Stimulated activated effector memory CD8-positive, alpha-beta T cell treated with anti-CD3 and anti-CD28 coated beads, Interleukin-12 subunit alpha, Interleukin-12 subunit beta, amount 100 ng/mL, for 72 hours (primary cell): Measurements from ENCODE around the gene MYOD1.

Experiments
- ATAC-seq: fragments of 150-1000 bp; cut with Tn5 transposase; 2 replicates; pipeline ENCODE4 v1.10.0; 2021
- DNase-seq, 2 donors: peaks; one replicate each; pipeline ENCODE4 v3.0.0; 2021 to 2022; ENCODE audit warnings: low spot score in 2 of 2
- H3K27ac Mint-ChIP-seq: one replicate; pipeline ENCODE4 v1.8.0; 2022; ENCODE audit warnings: mild to moderate bottlenecking, mixed read lengths
- H3K36me3 Mint-ChIP-seq: one replicate; pipeline ENCODE4 v1.8.0; 2022; ENCODE audit warnings: mild to moderate bottlenecking, mixed read lengths
- H3K4me1 Mint-ChIP-seq: one replicate; pipeline ENCODE4 v1.8.0; 2022; ENCODE audit warnings: mixed read lengths
- H3K4me3 Mint-ChIP-seq: one replicate; pipeline ENCODE4 v1.8.0; 2022; ENCODE audit warnings: mild to moderate bottlenecking, mixed read lengths
- H3K9me3 Mint-ChIP-seq: one replicate; pipeline ENCODE4 v1.8.0; 2022; ENCODE audit warnings: mixed read lengths

The MYOD1 gene

DNA sequence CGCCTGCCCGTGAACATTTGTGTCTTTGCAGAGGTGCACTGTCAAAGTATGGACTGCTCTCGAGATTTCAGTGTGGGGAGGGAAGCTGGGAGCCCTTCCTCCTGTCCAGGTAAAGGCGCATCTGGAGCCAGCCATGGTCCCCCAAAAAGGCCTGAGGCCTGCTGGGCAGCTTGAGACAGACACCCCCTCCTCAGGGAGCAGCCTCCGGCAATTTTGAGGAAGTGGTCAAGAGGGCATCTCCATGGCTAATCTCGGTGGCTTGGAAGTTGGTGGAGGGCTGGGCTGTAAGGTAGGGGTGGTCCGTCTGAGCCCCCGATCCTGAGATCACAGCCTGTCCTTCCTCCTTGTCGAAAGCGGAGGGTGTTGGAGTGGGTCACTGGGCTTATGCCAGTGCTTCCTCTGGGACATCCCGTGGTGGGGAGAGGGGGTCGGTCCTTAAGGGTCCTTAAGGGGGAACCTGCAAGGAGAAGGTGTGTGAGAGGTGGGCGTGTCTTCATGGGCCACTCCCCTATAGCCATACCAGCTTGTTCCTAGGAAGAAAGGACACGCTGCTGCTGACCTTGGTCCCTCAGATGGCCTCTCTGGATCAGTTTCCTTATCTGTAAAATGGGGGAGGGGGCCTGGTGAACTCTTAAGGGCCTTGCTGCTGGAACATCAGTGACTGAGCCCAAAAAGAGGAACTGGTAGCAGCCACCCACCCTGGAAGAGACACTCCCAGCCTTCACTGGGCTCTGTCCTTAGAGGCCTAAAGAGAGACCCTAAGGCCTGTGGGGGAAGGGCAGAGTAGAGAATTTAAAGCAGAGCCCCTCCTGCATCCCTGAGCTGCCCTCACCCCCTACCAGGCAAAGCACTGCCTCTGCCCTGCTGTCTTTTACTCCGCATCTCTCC is 17.8 kb downstream of the MYOD1 start:
- no peaks in the 10 kb centered on the region for H3K36me3 Mint-ChIP-seq
- peaks cover 13% of the 10 kb centered on the region for H3K4me1 Mint-ChIP-seq
- DNase-seq: no peak
- H3K9me3 Mint-ChIP-seq: no peaks in the 10 kb centered on the region
- H3K27ac Mint-ChIP-seq: no peak overlapping the region
- ATAC-seq: no peak
- H3K4me3 Mint-ChIP-seq: no peak overlapping the region

DNA sequence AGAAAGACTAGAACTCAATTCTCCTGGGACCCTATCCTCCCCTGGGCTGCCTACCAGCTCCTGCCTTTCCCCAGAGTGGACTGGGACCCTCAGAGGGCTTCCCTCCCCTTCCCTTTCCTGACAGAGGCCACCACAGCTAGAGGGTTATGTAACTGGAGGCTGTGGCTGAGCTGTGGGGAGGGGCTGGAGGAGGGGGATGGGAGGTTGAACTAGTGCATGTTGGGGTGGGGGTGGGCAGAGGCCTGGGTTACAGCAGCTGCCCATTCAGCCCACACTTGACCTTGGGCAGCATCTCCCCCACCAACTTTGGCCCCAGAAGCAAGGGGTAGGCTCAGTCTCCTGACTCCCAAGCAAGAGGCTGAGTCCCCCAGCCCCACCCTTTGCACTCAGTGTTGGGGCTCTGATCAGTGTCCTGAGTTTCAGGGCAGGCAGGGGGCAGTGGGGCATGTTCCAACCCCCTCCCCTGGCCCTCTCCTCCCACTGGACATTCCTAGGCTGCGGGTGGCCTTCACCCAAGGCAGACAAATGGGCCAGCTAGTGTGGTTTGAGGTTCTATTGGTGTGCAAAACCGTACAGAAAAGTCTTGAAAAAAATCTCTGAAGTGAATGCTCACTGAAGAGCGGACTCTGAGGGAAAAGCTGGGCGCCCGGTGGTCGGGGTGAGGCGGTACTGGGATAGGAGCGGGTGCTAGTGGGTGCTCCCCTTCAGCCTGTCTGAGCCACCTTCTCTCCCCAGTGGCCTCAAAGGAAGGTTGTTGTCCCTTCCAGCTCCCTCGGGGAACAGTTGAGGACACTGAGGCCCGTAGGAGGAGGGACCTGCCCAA is 19.0 kb downstream of the MYOD1 start:
- Mint-ChIP-seq H3K27ac (no peak overlapping the region), H3K36me3 (no peaks in the 10 kb centered on the region), H3K9me3 (no peaks in the 10 kb centered on the region), H3K4me3 (no peak overlapping the region), H3K4me1 (peaks cover 13% of the 10 kb centered on the region)
- ATAC-seq (no peak), DNase-seq (no peak)

DNA sequence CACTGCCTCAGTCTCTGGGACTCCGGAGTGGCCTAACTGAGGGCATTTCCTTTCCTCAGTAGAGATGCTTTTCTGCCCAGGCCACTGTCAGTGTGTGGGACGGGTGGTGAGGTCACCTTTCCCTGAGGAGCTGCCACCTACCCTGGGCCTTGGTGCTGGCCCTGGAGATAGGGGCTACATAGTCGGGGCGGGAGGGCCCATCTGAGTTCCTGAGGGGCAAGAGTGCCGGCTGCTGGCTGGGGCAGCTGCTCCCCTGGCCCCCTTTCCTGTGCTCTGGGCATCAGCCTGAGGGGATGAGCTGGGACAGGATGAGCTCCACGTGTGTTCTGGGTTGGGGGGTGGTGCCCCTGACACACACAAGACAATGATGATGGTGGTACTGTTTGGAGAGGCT is 20.6 kb downstream of the MYOD1 start:
- Mint-ChIP-seq H3K4me3 (no peak overlapping the region), H3K27ac (no peak overlapping the region), H3K36me3 (no peaks in the 10 kb centered on the region), H3K4me1 (peaks cover 6% of the 10 kb centered on the region), H3K9me3 (no peaks in the 10 kb centered on the region)
- DNase-seq: no peak
- ATAC-seq: no peak

DNA sequence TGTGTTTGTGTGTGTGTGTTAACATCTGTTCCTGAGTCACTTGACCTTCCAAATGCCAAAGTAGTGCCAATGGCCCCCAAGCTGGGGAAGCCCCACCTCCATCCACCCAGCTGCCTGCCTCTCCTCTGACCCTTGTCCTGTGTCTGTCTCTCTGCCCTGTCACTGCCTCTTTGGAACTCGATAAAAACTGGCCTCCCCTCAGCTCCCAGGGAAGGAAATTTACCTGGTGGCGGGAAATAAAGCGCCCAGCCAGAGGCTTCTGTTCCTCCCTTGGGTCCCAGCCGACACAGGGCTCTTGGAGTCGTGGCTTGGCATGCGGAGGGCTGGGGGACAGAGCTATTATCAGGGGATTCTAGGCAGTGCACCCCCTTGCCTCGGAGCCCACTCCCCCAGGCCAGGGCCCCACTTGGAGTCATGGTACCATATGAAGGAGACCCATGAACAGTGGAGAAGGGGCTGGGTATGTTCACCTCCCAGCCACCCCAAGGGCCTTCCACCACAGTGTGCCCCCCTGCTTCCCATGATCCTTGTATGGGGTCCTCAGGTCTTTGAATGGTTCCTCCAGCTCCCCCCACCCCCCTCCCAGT is 21.4 kb downstream of the MYOD1 start:
- Mint-ChIP-seq H3K4me3 (no peak overlapping the region), H3K9me3 (no peaks in the 10 kb centered on the region), H3K36me3 (no peaks in the 10 kb centered on the region), H3K27ac (no peak overlapping the region), H3K4me1 (peaks cover 6% of the 10 kb centered on the region)
- ATAC-seq (no peak), DNase-seq (no peak)

DNA sequence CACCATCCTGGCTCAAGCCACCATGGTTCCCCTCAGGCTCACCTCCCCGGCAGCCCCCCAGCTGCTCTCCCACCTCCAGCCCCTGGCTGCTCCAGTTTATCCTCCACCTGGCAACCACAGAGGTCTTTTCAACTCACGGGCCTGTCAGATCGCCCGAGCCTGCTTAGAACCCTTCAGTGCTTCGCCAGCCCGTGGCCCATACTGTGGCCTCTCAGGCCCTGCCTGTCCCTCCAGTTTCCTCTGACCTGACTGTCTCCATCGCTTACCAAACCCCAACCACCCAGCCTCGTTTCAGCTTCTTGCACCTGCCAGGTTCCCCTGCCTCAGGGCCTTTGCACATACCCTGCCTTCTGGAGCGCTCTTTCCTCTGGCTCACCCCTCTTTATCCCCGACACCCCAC is 22.1 kb downstream of the MYOD1 start:
- Mint-ChIP-seq H3K4me1 (peaks cover 5% of the 10 kb centered on the region), H3K9me3 (no peaks in the 10 kb centered on the region), H3K36me3 (no peaks in the 10 kb centered on the region), H3K4me3 (no peak overlapping the region), H3K27ac (no peak overlapping the region)
- DNase-seq: no peak
- no peak for ATAC-seq

DNA sequence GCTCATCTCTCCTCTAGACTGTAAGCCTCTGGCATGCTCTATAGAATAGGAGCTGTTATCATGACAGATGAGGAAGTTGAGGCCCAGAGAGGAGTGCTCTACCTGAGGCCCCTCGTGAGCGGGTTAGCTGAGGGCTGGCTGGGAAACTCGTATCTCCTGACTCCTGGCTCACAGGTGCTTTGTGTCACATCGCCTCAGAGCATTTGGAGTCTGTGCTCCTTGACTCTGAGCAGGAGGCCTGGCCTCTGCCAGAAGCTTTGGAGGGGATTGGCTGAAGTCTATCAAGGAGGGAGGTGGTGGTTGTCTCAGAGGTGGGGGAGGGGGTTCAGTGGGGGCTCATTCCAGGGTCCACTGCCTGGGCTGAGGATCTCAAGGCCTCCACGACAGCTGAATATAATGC is 22.6 kb downstream of the MYOD1 start:
- no peaks in the 10 kb centered on the region for H3K36me3 Mint-ChIP-seq
- H3K4me3 Mint-ChIP-seq: no peak overlapping the region
- no peak for ATAC-seq
- no peaks in the 10 kb centered on the region for H3K4me1 Mint-ChIP-seq
- H3K27ac Mint-ChIP-seq: no peak overlapping the region
- no peaks in the 10 kb centered on the region for H3K9me3 Mint-ChIP-seq
- no peak for DNase-seq

DNA sequence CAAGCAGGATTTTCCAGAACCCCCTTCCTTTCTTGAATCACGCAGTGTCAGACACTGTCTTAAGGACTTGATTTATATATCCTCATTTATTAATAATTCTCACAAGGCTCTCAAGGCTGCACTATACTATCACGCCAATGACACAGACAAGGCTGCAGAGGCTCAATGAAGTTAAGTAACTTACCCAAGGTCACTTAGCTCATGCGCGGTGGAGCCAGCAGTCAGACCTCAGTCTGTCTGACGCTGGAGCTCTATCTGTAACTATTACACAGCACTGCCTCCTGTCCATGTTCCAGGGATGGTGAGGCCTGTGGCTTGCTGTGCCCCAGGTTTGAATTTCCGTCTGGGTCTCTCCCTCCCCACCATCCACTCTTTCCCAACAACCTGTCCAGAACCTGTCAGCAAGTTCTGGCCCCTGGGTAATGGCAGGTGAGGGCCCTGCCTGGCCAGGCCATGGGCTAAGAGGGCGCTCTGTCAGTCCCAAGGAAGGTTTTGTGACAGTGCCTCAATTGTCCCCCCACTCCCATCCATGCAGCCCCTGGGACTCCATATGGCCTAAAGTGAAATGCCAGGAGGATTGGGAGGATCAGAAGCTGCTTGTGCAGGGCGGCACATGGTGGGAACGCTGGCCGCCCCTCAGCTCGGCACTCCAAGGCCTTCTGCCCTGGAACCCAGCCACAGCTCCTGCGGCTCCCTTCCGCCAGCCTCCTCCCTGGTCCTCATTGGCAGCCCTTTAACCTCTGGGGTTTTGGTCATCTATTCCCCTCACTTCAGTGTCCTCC is 23.8 kb downstream of the MYOD1 start:
- no peak overlapping the region for H3K4me3 Mint-ChIP-seq
- DNase-seq: no peak
- H3K4me1 Mint-ChIP-seq: no peaks in the 10 kb centered on the region
- H3K36me3 Mint-ChIP-seq: no peaks in the 10 kb centered on the region
- no peak overlapping the region for H3K27ac Mint-ChIP-seq
- no peaks in the 10 kb centered on the region for H3K9me3 Mint-ChIP-seq
- ATAC-seq: no peak

DNA sequence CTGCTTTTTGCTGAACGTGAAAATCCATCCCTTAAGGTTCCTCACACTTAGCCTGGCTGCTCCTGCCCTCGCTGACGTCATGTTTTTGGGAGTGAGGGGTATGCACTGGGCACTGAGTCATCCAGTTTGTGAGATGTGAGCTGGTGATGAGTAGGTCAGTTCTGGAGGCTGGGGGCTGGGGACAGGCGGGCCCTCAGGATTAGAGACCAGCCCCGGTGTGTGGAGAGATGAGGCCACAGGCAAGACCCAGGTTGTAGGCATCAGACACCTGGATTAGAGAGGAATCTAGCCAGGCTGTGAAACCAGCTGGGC is 24.4 kb downstream of the MYOD1 start:
- H3K36me3 Mint-ChIP-seq: no peaks in the 10 kb centered on the region

DNA sequence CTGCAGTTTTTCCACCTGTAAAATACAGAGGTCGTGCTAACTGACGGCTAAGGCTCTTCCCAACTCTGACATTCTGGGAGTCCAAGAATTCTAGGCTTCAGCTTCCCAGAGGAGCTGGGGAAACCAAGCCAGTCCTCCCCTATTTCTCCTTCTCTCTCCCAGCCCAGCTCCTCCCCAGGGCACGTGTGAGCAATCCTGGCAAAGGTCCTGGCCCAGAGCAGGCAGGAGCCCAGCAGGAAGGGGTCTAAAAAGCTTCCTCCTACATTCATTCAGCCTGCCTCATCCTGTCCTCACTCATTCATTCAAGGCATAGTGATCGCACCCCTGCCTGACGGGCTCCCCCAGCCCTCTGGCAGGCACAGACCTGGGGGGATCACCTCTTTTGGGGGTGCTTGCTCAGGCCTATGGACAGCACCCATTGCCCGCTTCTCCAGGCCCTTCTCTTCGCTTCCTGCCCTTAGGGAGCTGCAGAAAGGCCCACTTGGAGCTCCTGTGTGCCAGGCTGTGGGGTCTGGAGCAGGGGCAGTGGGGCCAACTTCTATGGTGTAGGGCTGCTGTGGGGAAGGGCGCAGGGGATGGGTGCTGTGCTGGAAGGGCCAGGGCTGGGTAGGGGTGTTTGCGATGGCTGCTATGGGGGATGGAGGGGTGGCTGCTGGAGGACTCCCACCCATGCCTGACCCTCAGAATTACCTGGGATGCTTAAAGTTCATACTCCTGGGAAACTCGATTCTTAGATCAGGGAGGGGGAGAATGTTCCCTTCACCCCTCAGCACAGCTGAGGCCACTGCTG is 25.0 kb downstream of the MYOD1 start:
- H3K4me1 Mint-ChIP-seq: no peaks in the 10 kb centered on the region
- DNase-seq: no peak
- H3K9me3 Mint-ChIP-seq: no peaks in the 10 kb centered on the region
- no peak overlapping the region for H3K27ac Mint-ChIP-seq
- no peaks in the 10 kb centered on the region for H3K36me3 Mint-ChIP-seq
- no peak overlapping the region for H3K4me3 Mint-ChIP-seq
- ATAC-seq: no peak

More for the DNA sequence above, 24.4 kb downstream of the MYOD1 start:
- no peak for ATAC-seq
- no peak for DNase-seq
- Mint-ChIP-seq H3K27ac (no peak overlapping the region), H3K9me3 (no peaks in the 10 kb centered on the region), H3K4me3 (no peak overlapping the region), H3K4me1 (no peaks in the 10 kb centered on the region)

DNA sequence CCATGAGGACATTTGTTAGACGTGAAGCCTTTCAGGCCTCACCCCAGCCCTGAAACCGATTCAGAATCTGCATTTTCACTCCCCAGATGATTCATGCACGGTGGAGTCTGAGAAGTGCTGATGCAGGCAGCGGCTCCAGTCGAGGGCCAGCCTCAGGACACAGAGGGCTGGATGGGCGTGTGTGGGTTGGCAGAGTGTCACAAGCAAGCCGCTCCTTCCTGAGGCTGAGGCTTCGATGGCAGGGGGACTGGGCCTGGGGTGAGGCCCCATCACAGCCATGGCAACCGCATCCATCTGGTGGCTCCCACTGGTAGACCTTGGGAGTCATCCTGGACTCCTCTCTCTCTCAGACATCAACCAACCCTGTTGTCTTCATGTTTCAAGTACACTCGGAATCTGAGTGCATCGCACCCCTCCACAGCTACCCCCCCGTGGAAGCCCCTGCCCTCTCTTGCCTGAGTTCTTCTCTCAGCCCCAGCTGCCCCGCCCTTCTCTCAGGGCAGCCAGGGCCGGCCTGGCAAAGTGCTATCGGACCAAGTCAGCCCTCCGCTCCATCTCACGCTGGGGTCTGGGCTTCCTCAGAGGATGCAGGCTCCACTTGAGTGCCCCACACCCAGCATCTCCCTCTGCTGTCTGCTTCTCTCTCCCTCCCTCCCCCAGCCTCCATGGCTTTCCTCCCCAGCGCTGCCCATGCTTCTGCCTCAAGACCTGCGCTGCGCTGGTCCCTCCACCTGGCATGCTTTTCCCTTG is 25.8 kb downstream of the MYOD1 start:
- H3K4me3 Mint-ChIP-seq: no peak overlapping the region

DNA sequence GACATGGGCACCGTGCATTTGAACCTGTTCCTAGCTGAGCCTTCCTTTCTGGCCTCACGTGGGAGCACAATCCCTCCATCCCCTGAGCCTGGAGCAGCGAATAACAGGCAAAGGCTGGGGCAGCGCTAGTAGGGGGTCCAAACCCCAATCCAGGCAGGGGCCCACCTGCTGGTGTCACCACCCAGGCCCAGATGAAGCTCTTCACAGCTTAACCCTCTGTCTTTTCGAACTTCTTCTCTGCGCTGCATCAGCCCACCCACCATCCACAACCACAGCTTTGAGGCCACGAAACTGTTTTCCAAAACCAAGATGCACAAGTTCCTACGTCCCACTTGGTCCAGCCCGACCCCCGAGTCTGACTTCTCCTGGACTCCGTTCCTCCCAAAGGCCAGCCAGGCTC is 26.7 kb downstream of the MYOD1 start:
- H3K36me3 Mint-ChIP-seq: no peaks in the 10 kb centered on the region
- ATAC-seq (no peak), DNase-seq (no peak)
- H3K4me1 Mint-ChIP-seq: no peaks in the 10 kb centered on the region
- H3K27ac Mint-ChIP-seq: no peak overlapping the region
- no peaks in the 10 kb centered on the region for H3K9me3 Mint-ChIP-seq
- H3K4me3 Mint-ChIP-seq: no peak overlapping the region

More for the DNA sequence above, 25.8 kb downstream of the MYOD1 start:
- ATAC-seq: no peak
- Mint-ChIP-seq H3K36me3 (no peaks in the 10 kb centered on the region), H3K9me3 (no peaks in the 10 kb centered on the region), H3K4me1 (no peaks in the 10 kb centered on the region), H3K27ac (no peak overlapping the region)
- no peak for DNase-seq

DNA sequence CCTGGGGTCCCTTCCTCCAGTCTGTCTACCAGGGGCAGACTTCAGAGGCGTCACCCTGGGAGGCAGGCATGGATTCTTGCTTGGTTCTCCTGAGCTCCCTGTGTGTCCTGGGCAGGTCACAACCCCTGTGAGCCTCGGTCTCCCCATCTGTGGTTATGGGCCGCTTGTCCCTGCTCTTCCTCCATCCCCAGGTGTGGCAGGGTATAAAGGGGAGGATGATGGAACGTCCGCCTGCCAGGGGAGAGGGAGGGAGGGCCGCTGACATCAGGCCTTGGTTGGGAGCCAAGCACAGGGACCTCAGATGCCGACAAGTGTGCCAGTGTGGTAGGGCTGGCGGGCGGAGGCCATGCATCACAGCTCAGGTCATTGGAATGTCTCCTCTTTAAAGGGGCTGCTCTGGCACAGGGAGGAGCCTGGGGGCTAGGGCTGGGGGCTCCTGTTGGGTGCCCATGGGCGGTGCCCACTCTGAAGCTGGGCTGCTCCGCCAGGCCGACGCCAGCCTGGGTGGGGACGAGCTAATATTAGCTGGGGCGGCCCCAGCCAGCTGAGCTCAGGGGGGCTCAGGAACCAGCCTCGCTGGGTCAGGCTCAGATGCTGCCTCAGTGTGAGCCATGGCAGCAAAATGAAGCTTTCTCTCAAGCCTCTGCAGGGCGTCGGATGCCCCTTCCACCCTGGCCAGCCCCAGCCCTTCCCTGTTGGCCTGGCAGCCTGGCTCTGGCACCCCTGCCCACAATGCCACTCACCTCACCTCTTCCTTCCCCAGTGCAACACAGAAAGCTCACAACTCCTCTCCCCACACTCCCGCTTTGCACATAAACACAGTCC is 28.0 kb downstream of the MYOD1 start:
- Mint-ChIP-seq H3K9me3 (no peaks in the 10 kb centered on the region), H3K4me1 (no peaks in the 10 kb centered on the region)
- ATAC-seq: no peak

DNA sequence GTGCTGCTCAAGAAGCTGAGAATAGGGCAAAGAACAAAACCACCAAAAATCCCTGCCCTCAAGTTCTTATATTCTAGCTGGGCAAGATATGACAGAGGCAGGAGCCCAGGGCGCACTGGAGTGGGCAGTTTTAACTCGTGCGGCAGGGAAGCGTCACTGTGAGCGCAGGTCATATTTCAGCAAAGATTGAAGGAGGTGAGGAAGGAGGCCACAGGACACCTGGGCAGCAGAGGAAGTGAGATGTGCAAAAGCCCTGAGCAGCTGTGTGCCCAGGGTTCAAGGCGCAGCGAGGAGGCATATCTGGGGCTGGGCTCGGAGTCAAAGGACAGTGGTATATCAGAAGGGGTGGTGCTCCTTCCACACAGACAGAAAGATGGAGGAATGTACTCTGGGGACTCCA is 28.7 kb downstream of the MYOD1 start:
- no peaks in the 10 kb centered on the region for H3K36me3 Mint-ChIP-seq
- H3K27ac Mint-ChIP-seq: no peak overlapping the region
- H3K9me3 Mint-ChIP-seq: no peaks in the 10 kb centered on the region
- ATAC-seq (no peak), DNase-seq (no peak)
- H3K4me1 Mint-ChIP-seq: no peaks in the 10 kb centered on the region
- H3K4me3 Mint-ChIP-seq: no peak overlapping the region

More for the DNA sequence above, 28.0 kb downstream of the MYOD1 start:
- no peak overlapping the region for H3K27ac Mint-ChIP-seq
- DNase-seq: no peak
- H3K36me3 Mint-ChIP-seq: no peaks in the 10 kb centered on the region
- no peak overlapping the region for H3K4me3 Mint-ChIP-seq
